ENCODE data around the gene FGF2. TPM values are rescaled to one million over a fixed set of nuclear protein-coding genes. Genes with fewer than 3 reads are reported as not detected.

FGF2 gene
- total RNA-seq, 1 donor from 2014 or later: 5.5 TPM

DNA sequence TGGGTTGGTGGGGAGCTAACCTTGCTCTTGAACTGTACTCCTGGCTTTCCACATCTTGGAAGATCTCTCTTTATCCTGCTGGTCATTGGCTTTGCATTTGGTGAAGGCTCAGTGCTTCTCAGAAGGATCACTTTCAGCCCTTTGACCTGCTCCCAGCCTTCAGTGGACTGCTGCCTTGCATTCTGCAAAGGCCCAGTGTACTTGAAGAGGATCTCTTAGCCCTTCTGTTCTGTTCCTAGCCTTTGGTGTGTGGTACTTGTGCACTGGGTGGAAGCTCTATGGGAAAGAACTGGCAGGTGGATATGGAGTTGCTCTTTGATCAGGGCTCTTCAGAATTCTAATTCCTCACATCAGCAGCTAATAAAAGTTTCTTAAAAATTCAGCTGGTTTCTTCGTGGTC is 46.5 kb downstream of the FGF2 start:
- DNase-seq (ENCODE audit: missing footprints) (no peak), ATAC-seq (no peak)
- intact Hi-C loops (cut with DNase I): no loop called here

GRCh38 chr4:122873821-122874593 is 47.4 kb downstream of the FGF2 start:
- DNase-seq (ENCODE audit: missing footprints): no peak
- intact Hi-C loops (cut with DNase I): no loop called here
- no peak for ATAC-seq

DNA sequence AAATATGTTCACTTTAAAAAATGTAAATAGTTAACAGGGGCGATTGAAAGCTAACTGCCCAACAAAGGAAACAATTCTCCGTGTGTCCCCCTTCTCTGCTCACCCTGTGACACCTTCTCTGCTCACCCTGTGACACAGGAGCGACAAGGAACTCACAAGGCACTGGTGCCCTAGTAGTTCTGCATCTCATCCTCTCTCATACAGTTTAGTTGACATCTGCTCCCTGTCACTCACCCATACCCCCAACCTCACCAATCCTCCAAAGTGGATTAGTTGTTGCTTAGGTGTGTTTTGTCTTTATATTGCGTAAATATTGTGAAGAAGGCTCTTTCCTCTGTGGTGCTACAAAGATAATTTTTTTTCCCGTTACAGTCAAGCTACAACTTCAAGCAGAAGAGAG is 49.3 kb downstream of the FGF2 start:
- no peak for DNase-seq (ENCODE audit: missing footprints)
- intact Hi-C loops (cut with DNase I): no loop called here
- no peak for ATAC-seq

DNA sequence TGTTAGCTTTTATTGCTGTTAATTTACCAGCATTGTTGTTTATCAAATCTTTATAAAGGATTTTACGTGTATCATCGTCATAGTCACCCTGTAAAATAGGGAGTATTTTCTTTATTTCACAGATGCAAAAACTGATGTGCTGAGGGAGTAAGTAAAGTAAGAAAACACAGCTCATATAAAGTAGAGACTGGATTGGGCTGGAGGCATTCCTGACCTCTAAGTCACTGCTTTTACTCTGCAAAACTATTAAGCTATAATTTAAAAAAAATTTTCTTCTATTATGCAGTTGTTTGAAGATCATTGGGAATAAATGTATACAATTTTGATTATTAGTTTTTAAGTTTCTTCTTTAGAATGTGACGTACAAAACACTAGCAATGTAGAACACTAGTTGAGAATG is 49.8 kb downstream of the FGF2 start:
- ATAC-seq (no peak), DNase-seq (ENCODE audit: missing footprints) (no peak)
- intact Hi-C loops (cut with DNase I): no loop called here

- intact Hi-C loops (cut with DNase I): no loop called here
- no peak for DNase-seq (ENCODE audit: missing footprints)
- no peak for ATAC-seq
Observed at GRCh38 chr4:122879001-122879400, 52.4 kb downstream of the FGF2 start.

DNA sequence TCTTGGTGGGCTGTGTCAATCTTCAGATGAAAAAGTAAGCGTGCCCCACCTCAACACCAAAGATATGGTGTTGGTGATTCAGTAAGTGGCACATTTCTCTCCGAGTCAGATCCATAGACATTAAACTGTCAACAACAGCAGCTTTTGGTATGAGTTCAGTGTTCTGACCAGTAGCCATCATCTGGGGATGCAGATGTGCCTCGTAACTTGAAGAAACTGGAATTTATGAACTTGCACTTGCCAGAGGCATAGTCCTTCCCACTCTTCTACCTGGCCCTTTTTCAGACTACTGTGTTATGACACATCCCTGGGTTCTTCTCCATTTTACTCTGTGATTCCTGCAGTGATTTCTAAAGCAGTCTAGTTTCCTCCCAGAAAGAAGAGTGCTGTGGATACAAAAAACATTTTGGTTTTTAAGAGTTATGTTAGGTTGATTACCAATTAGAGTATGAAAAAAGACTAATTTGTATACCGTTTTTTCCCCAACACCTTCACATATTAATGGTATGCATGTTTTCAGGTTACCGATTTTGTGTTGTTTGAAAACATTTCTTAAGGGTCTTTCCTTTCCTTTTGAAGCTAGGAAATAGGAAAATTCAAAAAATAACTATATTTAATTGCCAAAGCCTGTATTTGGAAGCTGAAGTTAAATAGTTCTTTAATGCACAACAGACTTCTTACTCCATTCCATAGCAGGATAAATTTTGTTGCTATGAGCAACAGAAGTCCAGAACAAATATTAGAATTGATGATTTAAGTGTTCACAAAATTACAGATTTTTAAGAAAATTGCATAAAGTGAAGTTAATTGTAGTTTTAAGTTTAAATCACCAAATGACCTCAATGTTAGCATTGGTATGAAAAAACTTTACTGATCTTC is 56.5 kb downstream of the FGF2 start:
- no peak for ATAC-seq
- intact Hi-C loops (cut with DNase I): no loop called here
- no peak for DNase-seq (ENCODE audit: missing footprints)

- no peak for DNase-seq (ENCODE audit: missing footprints)
- intact Hi-C loops (cut with DNase I): no loop called here
- ATAC-seq: no peak
Observed at GRCh38 chr4:122884499-122884898, 57.9 kb downstream of the FGF2 start.

GRCh38 chr4:122889726-122890125 is 63.1 kb downstream of the FGF2 start:
- intact Hi-C loops (cut with DNase I): no loop called here
- ATAC-seq: no peak
- DNase-seq (ENCODE audit: missing footprints): no peak

- DNase-seq (ENCODE audit: missing footprints) (no peak), ATAC-seq (no peak)
- intact Hi-C loops (cut with DNase I): no loop called here
Observed at GRCh38 chr4:122890147-122890795, 63.6 kb downstream of the FGF2 start.

GRCh38 chr4:122894827-122895226 is 68.2 kb downstream of the FGF2 start:
- intact Hi-C loops (cut with DNase I): no loop called here
- ATAC-seq (no peak), DNase-seq (ENCODE audit: missing footprints) (no peak)

- ATAC-seq: no peak
- no peak for DNase-seq (ENCODE audit: missing footprints)
- intact Hi-C loops (cut with DNase I): no loop called here
Observed at GRCh38 chr4:122895336-122895995, 68.8 kb downstream of the FGF2 start.

- intact Hi-C loops (cut with DNase I): no loop called here
- no peak for ATAC-seq
- no peak for DNase-seq (ENCODE audit: missing footprints)
Observed at GRCh38 chr4:122896270-122896669, 69.6 kb downstream of the FGF2 start.

GRCh38 chr4:122898370-122899150 is 71.9 kb downstream of the FGF2 start:
- no peak for ATAC-seq
- intact Hi-C loops (cut with DNase I): no loop called here
- no peak for DNase-seq (ENCODE audit: missing footprints)

DNA sequence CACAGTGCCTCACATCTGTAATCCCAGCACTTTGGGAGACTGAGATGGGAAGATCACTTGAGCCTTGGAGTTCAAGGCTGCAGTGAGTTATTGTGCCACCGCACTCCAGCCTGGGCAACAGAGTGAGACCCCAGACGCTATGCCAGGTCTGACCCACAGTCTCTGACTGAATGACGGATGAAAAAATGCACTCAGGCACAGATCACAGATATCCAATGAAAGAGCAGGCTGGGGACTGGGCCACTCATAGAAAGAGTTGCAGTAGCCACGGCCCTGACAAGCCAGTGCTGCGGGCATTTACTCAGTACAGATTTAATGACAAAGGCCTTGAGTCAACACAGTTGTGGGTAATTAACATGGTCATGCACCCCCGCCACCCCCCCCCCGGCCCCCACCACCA is 73.1 kb downstream of the FGF2 start:
- ATAC-seq (no peak), DNase-seq (ENCODE audit: missing footprints) (no peak)
- intact Hi-C loops (cut with DNase I): no loop called here

GRCh38 chr4:122900314-122900713 is 73.7 kb downstream of the FGF2 start:
- ATAC-seq: no peak
- DNase-seq (ENCODE audit: missing footprints): no peak
- intact Hi-C loops (cut with DNase I): no loop called here

DNA sequence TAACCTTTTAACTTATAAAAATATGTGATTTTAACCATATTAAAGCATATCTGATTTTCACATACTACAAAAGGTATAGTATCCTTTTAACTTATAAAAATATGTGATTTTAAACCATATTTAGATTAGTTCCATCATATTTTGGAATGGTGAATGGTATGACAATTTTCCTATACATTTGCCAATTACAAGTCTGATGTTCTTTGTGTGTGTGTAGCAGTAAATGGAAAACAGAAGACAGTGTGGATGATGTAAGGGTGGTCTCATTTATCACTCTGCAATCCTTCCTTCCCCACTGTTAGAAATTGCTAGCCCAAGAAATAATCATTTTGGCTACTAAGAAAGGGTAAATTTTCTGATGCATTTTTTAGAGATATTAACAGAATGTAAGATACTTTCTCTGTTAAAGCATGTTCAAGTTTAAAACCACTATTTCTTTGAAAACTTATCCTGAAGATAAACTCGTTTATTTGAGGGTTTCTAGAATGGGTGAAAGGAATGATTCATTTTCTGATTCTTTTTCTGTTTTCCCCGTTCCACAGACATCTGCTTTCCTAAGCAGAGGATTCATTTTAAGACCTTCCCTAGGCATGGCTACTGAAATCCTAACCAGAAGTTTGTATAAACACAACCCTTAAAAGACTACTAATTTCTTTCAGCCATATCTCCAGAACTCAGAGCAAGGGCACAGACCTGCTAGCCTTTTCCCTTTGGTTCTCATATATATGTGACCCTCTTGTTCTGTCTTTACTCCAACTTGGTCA is 74.8 kb downstream of the FGF2 start:
- ATAC-seq (no peak), DNase-seq (ENCODE audit: missing footprints) (no peak)
- intact Hi-C loops (cut with DNase I): no loop called here

- ATAC-seq: no peak
- intact Hi-C loops (cut with DNase I): no loop called here
- no peak for DNase-seq (ENCODE audit: missing footprints)
Observed at GRCh38 chr4:122903766-122904288, 77.2 kb downstream of the FGF2 start.
